ENCODE results near the gene MCCC1.

Gene MCCC1

GRCh38 chr3:183131735-183132134 lies 32.4 kb upstream of the MCCC1 start:
- H3F3A ChIP-seq (ENCODE audit: insufficient read depth, low read length) = no peaks in the 10 kb centered on the region
- DNase-seq = no peak

GRCh38 chr3:183131186-183131725 lies 32.0 kb upstream of the MCCC1 start:
- no peak overlapping the region for H2AFZ ChIP-seq (ENCODE audit: low read length)
- H3K9me3 ChIP-seq (replicated peaks; ENCODE audit: insufficient read depth, low read length) = no peaks in the 10 kb centered on the region
- H4K20me1 ChIP-seq (ENCODE audit: insufficient read depth, low read length) = no peaks in the 10 kb centered on the region
- H3K4me2 ChIP-seq (ENCODE audit: low read depth, low read length) = no peak overlapping the region
- H3K27ac ChIP-seq (ENCODE audit: low read length) = no peak overlapping the region
- no peak overlapping the region for H3K9ac ChIP-seq (ENCODE audit: low read length)
- H3K36me3 ChIP-seq (replicated peaks; ENCODE audit: insufficient read depth, low read length) = no peaks in the 10 kb centered on the region
- H3K4me3 ChIP-seq (ENCODE audit: low read length) = no peak overlapping the region
- H3K9me2 ChIP-seq (replicated peaks; ENCODE audit: insufficient read depth, low read length) = no peaks in the 10 kb centered on the region
- no peaks in the 10 kb centered on the region for H3K27me3 ChIP-seq (replicated peaks; ENCODE audit: insufficient read depth, low read length)
- no peaks in the 10 kb centered on the region for H3K79me2 ChIP-seq (ENCODE audit: low read length)
- TF ChIP-seq EZH2 (optimal IDR thresholded peaks at IDR 0.05; ENCODE audit: low read depth, low read length) = no peak
- no peak for TF ChIP-seq CTCF (IDR thresholded peaks at IDR 0.05; ENCODE audit: low read length)
- TF ChIP-seq EZH2phosphoT487 (IDR thresholded peaks at IDR 0.05; ENCODE audit: low read length) = no peak
- H3F3A ChIP-seq (ENCODE audit: insufficient read depth, low read length) = no peaks in the 10 kb centered on the region
- no peak for DNase-seq
- H3K4me1 ChIP-seq (ENCODE audit: low read length) = no peaks in the 10 kb centered on the region

More at GRCh38 chr3:183131735-183132134, 32.4 kb upstream of the MCCC1 start:
- Histone ChIP-seq H3K9me3 (replicated peaks; ENCODE audit: insufficient read depth, low read length) (no peaks in the 10 kb centered on the region), H3K9ac (ENCODE audit: low read length) (no peak overlapping the region), H3K27ac (ENCODE audit: low read length) (no peak overlapping the region), H3K4me1 (ENCODE audit: low read length) (no peaks in the 10 kb centered on the region), H3K9me2 (replicated peaks; ENCODE audit: insufficient read depth, low read length) (no peaks in the 10 kb centered on the region), H3K36me3 (replicated peaks; ENCODE audit: insufficient read depth, low read length) (no peaks in the 10 kb centered on the region), H2AFZ (ENCODE audit: low read length) (no peak overlapping the region), H3K4me2 (ENCODE audit: low read depth, low read length) (no peak overlapping the region), H3K79me2 (ENCODE audit: low read length) (no peaks in the 10 kb centered on the region), H3K27me3 (replicated peaks; ENCODE audit: insufficient read depth, low read length) (no peaks in the 10 kb centered on the region), H3K4me3 (ENCODE audit: low read length) (no peak overlapping the region), H4K20me1 (ENCODE audit: insufficient read depth, low read length) (no peaks in the 10 kb centered on the region)
- TF ChIP-seq EZH2phosphoT487 (IDR thresholded peaks at IDR 0.05; ENCODE audit: low read length) = no peak
- TF ChIP-seq CTCF (IDR thresholded peaks at IDR 0.05; ENCODE audit: low read length) = no peak
- TF ChIP-seq EZH2 (optimal IDR thresholded peaks at IDR 0.05; ENCODE audit: low read depth, low read length) = no peak

- Histone ChIP-seq H3K4me2 (ENCODE audit: low read depth, low read length) (no peak overlapping the region), H3K79me2 (ENCODE audit: low read length) (no peaks in the 10 kb centered on the region), H3F3A (ENCODE audit: insufficient read depth, low read length) (no peaks in the 10 kb centered on the region), H4K20me1 (ENCODE audit: insufficient read depth, low read length) (no peaks in the 10 kb centered on the region), H3K4me3 (ENCODE audit: low read length) (no peak overlapping the region), H3K9me2 (replicated peaks; ENCODE audit: insufficient read depth, low read length) (no peaks in the 10 kb centered on the region), H3K27me3 (replicated peaks; ENCODE audit: insufficient read depth, low read length) (no peaks in the 10 kb centered on the region), H3K9ac (ENCODE audit: low read length) (no peak overlapping the region), H3K27ac (ENCODE audit: low read length) (no peak overlapping the region), H2AFZ (ENCODE audit: low read length) (no peak overlapping the region), H3K4me1 (ENCODE audit: low read length) (no peaks in the 10 kb centered on the region), H3K9me3 (replicated peaks; ENCODE audit: insufficient read depth, low read length) (no peaks in the 10 kb centered on the region), H3K36me3 (replicated peaks; ENCODE audit: insufficient read depth, low read length) (no peaks in the 10 kb centered on the region)
- DNase-seq = no peak
- TF ChIP-seq EZH2phosphoT487 (IDR thresholded peaks at IDR 0.05; ENCODE audit: low read length) (no peak), CTCF (IDR thresholded peaks at IDR 0.05; ENCODE audit: low read length) (no peak), EZH2 (optimal IDR thresholded peaks at IDR 0.05; ENCODE audit: low read depth, low read length) (no peak)
Observed at GRCh38 chr3:183129243-183129642, 29.9 kb upstream of the MCCC1 start.

All from MM.1S (cell line).